H9 (cell line): Measurements from ENCODE around the gene PTOV1. TPM values are rescaled to one million over a fixed set of nuclear protein-coding genes. Genes with fewer than 3 reads are reported as not detected.

ENCODE experiments used
- DNase-seq: peaks from one replicate; pipeline ENCODE4 v3.0.0-alpha.2; 2017
- H2AFZ ChIP-seq: one replicate; pipeline ENCODE4 v1.6.1; 2013; ENCODE audit warnings: mild to moderate bottlenecking, low read length, control low read depth, moderate library complexity
- H2AK5ac ChIP-seq: 2 replicates; pipeline ENCODE4 v1.6.1; 2013; ENCODE audit warnings: low read length, control low read depth, mixed read lengths; ENCODE audit not compliant: insufficient read length
- H2BK120ac ChIP-seq: one replicate; pipeline ENCODE4 v1.6.1; 2013; ENCODE audit warnings: low read depth, mild to moderate bottlenecking, low read length, control low read depth, inconsistent platforms; ENCODE audit not compliant: poor library complexity, severe bottlenecking
- H2BK12ac ChIP-seq: 2 replicates; pipeline ENCODE4 v1.6.1; 2013; ENCODE audit warnings: low read length, control low read depth, mixed read lengths, low read depth; ENCODE audit not compliant: insufficient read length
- H2BK15ac ChIP-seq: 2 replicates; pipeline ENCODE4 v1.6.1; 2013; ENCODE audit warnings: low read depth, low read length, control low read depth
- H2BK20ac ChIP-seq: one replicate; pipeline ENCODE4 v1.6.1; 2013; ENCODE audit warnings: low read depth, mild to moderate bottlenecking, low read length, control low read depth, inconsistent platforms; ENCODE audit not compliant: poor library complexity, severe bottlenecking
- H2BK5ac ChIP-seq: 2 replicates; pipeline ENCODE4 v1.6.1; 2013; ENCODE audit warnings: low read length, control low read depth, mixed read lengths; ENCODE audit not compliant: insufficient read length
- H3K14ac ChIP-seq: 2 replicates; pipeline ENCODE4 v1.6.1; 2013; ENCODE audit warnings: low read length, control low read depth; ENCODE audit not compliant: insufficient read depth
- H3K18ac ChIP-seq: 2 replicates; pipeline ENCODE4 v1.6.1; 2013; ENCODE audit warnings: low read depth, mild to moderate bottlenecking, mixed read lengths, low read length, control low read depth; ENCODE audit not compliant: insufficient read length
- H3K23ac ChIP-seq: 2 replicates; pipeline ENCODE4 v1.6.1; 2013; ENCODE audit warnings: low read length, control low read depth, mixed read lengths, low read depth; ENCODE audit not compliant: insufficient read length
- H3K23me2 ChIP-seq: 2 replicates; pipeline ENCODE4 v1.6.1; 2013; ENCODE audit warnings: low read depth, mild to moderate bottlenecking, mixed read lengths, low read length, control low read depth; ENCODE audit not compliant: insufficient read length, poor library complexity, severe bottlenecking
- H3K27ac ChIP-seq: 2 replicates; pipeline ENCODE4 v1.5.1; 2013; ENCODE audit warnings: low read length, control low read depth, mixed read lengths, low read depth; ENCODE audit not compliant: insufficient read length
- H3K27me3 ChIP-seq: 2 replicates; pipeline ENCODE4 v1.6.1; 2013; ENCODE audit warnings: low read length, control low read depth, inconsistent platforms; ENCODE audit not compliant: insufficient read depth
- H3K4ac ChIP-seq: 2 replicates; pipeline ENCODE4 v1.6.1; 2013; ENCODE audit warnings: low read depth, mild to moderate bottlenecking, control low read depth, inconsistent platforms, low read length, moderate library complexity
- H3K4me1 ChIP-seq: 2 replicates; pipeline ENCODE4 v1.6.1; 2013; ENCODE audit warnings: low read length, control low read depth, inconsistent platforms; ENCODE audit not compliant: insufficient read depth
- H3K4me2 ChIP-seq: 2 replicates; pipeline ENCODE4 v1.6.1; 2013; ENCODE audit warnings: low read length, control low read depth, mixed read lengths; ENCODE audit not compliant: insufficient read length, insufficient read depth
- H3K56ac ChIP-seq: 2 replicates; pipeline ENCODE4 v1.6.1; 2013; ENCODE audit warnings: low read depth, mild to moderate bottlenecking, mixed read lengths, low read length, control low read depth; ENCODE audit not compliant: insufficient read length
- H3K79me1 ChIP-seq: 2 replicates; pipeline ENCODE4 v1.6.1; 2013; ENCODE audit warnings: low read depth, mild to moderate bottlenecking, moderate library complexity, low read length, control low read depth, inconsistent platforms; ENCODE audit not compliant: insufficient read depth, poor library complexity, severe bottlenecking
- H3K79me2 ChIP-seq: 2 replicates; pipeline ENCODE4 v1.6.1; 2013; ENCODE audit warnings: low read length, control low read depth, inconsistent platforms; ENCODE audit not compliant: insufficient read depth
- H3K9ac ChIP-seq: 2 replicates; pipeline ENCODE4 v1.6.1; 2013; ENCODE audit warnings: low read length, control low read depth, mixed read lengths; ENCODE audit not compliant: insufficient read length; ENCODE audit errors: extremely low read depth
- H3K9me3 ChIP-seq: one replicate; pipeline ENCODE4 v1.6.1; 2013; ENCODE audit warnings: low read depth, low read length, inconsistent platforms; ENCODE audit not compliant: control insufficient read depth
- H3T11ph ChIP-seq: one replicate; pipeline ENCODE4 v1.6.1; 2013; ENCODE audit warnings: mild to moderate bottlenecking, low read length, control low read depth, inconsistent platforms
- H4K20me1 ChIP-seq: one replicate; pipeline ENCODE4 v1.6.1; 2013; ENCODE audit not compliant: control insufficient read depth, insufficient read length, insufficient read depth
- H4K5ac ChIP-seq: 2 replicates; pipeline ENCODE4 v1.6.1; 2013; ENCODE audit warnings: low read depth, mild to moderate bottlenecking, mixed read lengths, low read length, control low read depth; ENCODE audit not compliant: insufficient read length
- H4K8ac ChIP-seq: replicated peaks from 2 replicates; pipeline ENCODE4 v1.6.1; 2013; ENCODE audit warnings: low read length, control low read depth, mixed read lengths, low read depth; ENCODE audit not compliant: insufficient read length
- H4K91ac ChIP-seq: 2 replicates; pipeline ENCODE4 v1.6.1; 2013; ENCODE audit warnings: low read depth, mild to moderate bottlenecking, moderate library complexity, mixed read lengths, low read length, control low read depth; ENCODE audit not compliant: insufficient read length
- H3K27ac Mint-ChIP-seq, 3 experiments: 2 replicates in 2 of 3; 3 replicates in 1 of 3; pipeline ENCODE4 v1.8.0; 2020 to 2021; ENCODE audit warnings: mixed read lengths in 3 of 3, mild to moderate bottlenecking in 1 of 3, moderate library complexity in 1 of 3
- H3K27me3 Mint-ChIP-seq: 2 replicates; pipeline ENCODE4 v1.8.0; 2021; ENCODE audit warnings: low read depth, mild to moderate bottlenecking, moderate library complexity, mixed read lengths
- H3K36me3 Mint-ChIP-seq, 3 experiments: 2 replicates in 2 of 3; 3 replicates in 1 of 3; pipeline ENCODE4 v1.8.0; 2020 to 2021; ENCODE audit warnings: low read depth in 3 of 3, mixed read lengths in 3 of 3; ENCODE audit not compliant: insufficient read depth in 1 of 3
- H3K4me1 Mint-ChIP-seq, 2 experiments: 2 replicates each; pipeline ENCODE4 v1.8.0; 2020; ENCODE audit warnings: mixed read lengths in 2 of 2
- H3K4me3 Mint-ChIP-seq, 2 experiments: 2 replicates in 1 of 2; 3 replicates in 1 of 2; pipeline ENCODE4 v1.8.0; 2020 to 2021; ENCODE audit warnings: mild to moderate bottlenecking in 2 of 2, mixed read lengths in 2 of 2, moderate library complexity in 1 of 2
- H3K9me3 Mint-ChIP-seq, 2 experiments: 2 replicates in 1 of 2; 3 replicates in 1 of 2; pipeline ENCODE4 v1.8.0; 2020; ENCODE audit warnings: mild to moderate bottlenecking in 2 of 2, mixed read lengths in 2 of 2, moderate library complexity in 1 of 2
- WGBS: extraction: QIAGEN DNeasy Blood & Tissue Kit; methylation state at CpG from one replicate; pipeline ENCODE4 v1.1.7; 2013; ENCODE audit warnings: missing lambda C conversion rate, low lambda C conversion rate, mixed read lengths; ENCODE audit not compliant: insufficient read length; ENCODE audit errors: extremely low coverage; 5-methylcytosine and 5-hydroxymethylcytosine counted together
- total RNA-seq: library from RNA; stranded (reverse); gene quantifications from 2 replicates; pipeline ENCODE4 v1.2.1, GENCODE V29; 2021
- TF ChIP-seq, protein P1 (sequence below): fragments of 200-600 bp; sonication (generic); conservative IDR thresholded peaks from 3 replicates; pipeline ENCODE4 v1.8.0; 2021; ENCODE audit warnings: antibody characterized with exemption, mild to moderate bottlenecking

The PTOV1 gene
- total RNA-seq, 1 experiment from 2014 or later = 309 TPM

DNA sequence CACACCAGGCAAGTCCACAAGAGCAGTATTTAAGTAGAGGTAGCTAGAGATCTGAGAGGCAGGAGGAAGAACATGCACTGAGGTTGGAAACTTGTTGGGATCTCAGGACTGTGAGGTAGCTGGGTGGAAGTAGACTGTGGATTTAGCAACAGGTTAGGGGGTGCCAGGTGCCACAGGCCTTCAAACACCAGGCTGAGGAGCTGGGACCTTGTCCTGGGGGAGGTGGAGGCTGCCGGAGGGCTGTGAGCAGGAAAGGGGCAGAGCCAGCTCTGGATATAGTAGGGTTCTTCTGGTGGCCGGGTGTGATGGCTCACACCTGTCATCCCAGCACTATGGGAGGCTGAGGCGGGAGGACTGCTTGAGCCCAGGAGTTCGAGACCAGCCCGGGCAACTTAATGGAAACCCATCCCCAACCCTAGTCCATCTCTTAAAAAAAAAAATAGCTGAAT, 41.0 kb upstream of the PTOV1 start:
- Histone ChIP-seq H2AK5ac (no peak overlapping the region), H4K8ac (no peak overlapping the region), H3K4ac (no peak overlapping the region), H3K9me3 (no peaks in the 10 kb centered on the region), H3T11ph (no peak overlapping the region), H2BK12ac (no peak overlapping the region), H3K9ac (no peak overlapping the region), H4K20me1 (no peaks in the 10 kb centered on the region), H2BK20ac (no peak overlapping the region), H3K79me2 (no peaks in the 10 kb centered on the region), H3K14ac (no peak overlapping the region), H3K27me3 (no peaks in the 10 kb centered on the region), H3K27ac (no peak overlapping the region), H3K79me1 (no peaks in the 10 kb centered on the region), H3K23ac (no peak overlapping the region), H3K23me2 (peaks cover 13% of the 10 kb centered on the region), H3K4me2 (peak overlapping the region; percentile 22), H3K18ac (no peak overlapping the region), H3K56ac (no peak overlapping the region), H2BK120ac (no peak overlapping the region), H3K4me1 (peaks cover 3% of the 10 kb centered on the region), H2BK15ac (no peak overlapping the region), H4K91ac (no peak overlapping the region), H4K5ac (no peak overlapping the region), H2BK5ac (no peak overlapping the region), H2AFZ (no peak overlapping the region)
- H3K27me3 Mint-ChIP-seq = peaks cover 7% of the 10 kb centered on the region
- DNase-seq = no peak
- H3K4me3 Mint-ChIP-seq = peak overlapping the region; percentile 37 to 83; a peak in 3 of 5 replicates
- no peaks in the 10 kb centered on the region; a peak in 2 of 5 replicates for H3K9me3 Mint-ChIP-seq
- H3K4me1 Mint-ChIP-seq = peaks cover 16 to 38% of the 10 kb centered on the region in 2 experiments
- no CpG with 5 or more reads among the region's 5 CpGs for WGBS
- peaks cover 12 to 22% (median 20%) of the 10 kb centered on the region in 3 experiments; a peak in 6 of 7 replicates for H3K36me3 Mint-ChIP-seq
- peak overlapping the region in 1 of 3 experiments; percentile 46; a peak in 2 of 7 replicates for H3K27ac Mint-ChIP-seq
- TF ChIP-seq, protein P1, sequence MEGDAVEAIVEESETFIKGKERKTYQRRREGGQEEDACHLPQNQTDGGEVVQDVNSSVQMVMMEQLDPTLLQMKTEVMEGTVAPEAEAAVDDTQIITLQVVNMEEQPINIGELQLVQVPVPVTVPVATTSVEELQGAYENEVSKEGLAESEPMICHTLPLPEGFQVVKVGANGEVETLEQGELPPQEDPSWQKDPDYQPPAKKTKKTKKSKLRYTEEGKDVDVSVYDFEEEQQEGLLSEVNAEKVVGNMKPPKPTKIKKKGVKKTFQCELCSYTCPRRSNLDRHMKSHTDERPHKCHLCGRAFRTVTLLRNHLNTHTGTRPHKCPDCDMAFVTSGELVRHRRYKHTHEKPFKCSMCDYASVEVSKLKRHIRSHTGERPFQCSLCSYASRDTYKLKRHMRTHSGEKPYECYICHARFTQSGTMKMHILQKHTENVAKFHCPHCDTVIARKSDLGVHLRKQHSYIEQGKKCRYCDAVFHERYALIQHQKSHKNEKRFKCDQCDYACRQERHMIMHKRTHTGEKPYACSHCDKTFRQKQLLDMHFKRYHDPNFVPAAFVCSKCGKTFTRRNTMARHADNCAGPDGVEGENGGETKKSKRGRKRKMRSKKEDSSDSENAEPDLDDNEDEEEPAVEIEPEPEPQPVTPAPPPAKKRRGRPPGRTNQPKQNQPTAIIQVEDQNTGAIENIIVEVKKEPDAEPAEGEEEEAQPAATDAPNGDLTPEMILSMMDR = no peak
